ENCODE data around the gene LIN28B.

Gene LIN28B

GRCh38 chr6:105112577-105112976, 155.7 kb downstream of the LIN28B start:
- DNase-seq: no peak

GRCh38 chr6:105113422-105113821, 156.5 kb downstream of the LIN28B start:
- ATAC-seq (ENCODE audit: insufficient read depth, low read depth): no peak
- no peaks in the 10 kb centered on the region for H4K20me1 ChIP-seq (ENCODE audit: insufficient read depth, low read length)

More at GRCh38 chr6:105112577-105112976, 155.7 kb downstream of the LIN28B start:
- Histone ChIP-seq H3K4me2 (ENCODE audit: insufficient read depth, low read length) (no peak overlapping the region), H3K36me3 (ENCODE audit: insufficient read depth, low read length) (no peaks in the 10 kb centered on the region), H3K4me3 (ENCODE audit: low read depth in 1 of 2, low read length in 2 of 2) (no peak overlapping the region), H3K27ac (ENCODE audit: low read length) (no peak overlapping the region), H3K4me1 (ENCODE audit: insufficient read depth, low read length) (no peaks in the 10 kb centered on the region), H4K20me1 (ENCODE audit: insufficient read depth, low read length) (no peaks in the 10 kb centered on the region), H3K27me3 (ENCODE audit: insufficient read depth, low read length, poor library complexity) (no peaks in the 10 kb centered on the region), H3K9me3 (ENCODE audit: insufficient read depth, low read length, severe bottlenecking) (no peaks in the 10 kb centered on the region), H3K79me2 (ENCODE audit: insufficient read depth, low read length) (no peaks in the 10 kb centered on the region), H2AFZ (ENCODE audit: low read depth, low read length) (no peak overlapping the region), H3K9ac (ENCODE audit: low read depth, low read length) (no peak overlapping the region)
- ATAC-seq (ENCODE audit: insufficient read depth, low read depth): no peak
- TF ChIP-seq EZH2 (IDR thresholded peaks at IDR 0.05; ENCODE audit: borderline replicate concordance, low read depth, low read length, severe bottlenecking) (no peak), CTCF (IDR thresholded peaks at IDR 0.05; ENCODE audit: borderline replicate concordance, extremely low read depth, low read length, poor library complexity, severe bottlenecking) (no peak)

GRCh38 chr6:105116150-105116549, 159.2 kb downstream of the LIN28B start:
- H3K9me3 ChIP-seq (ENCODE audit: insufficient read depth, low read length, severe bottlenecking): no peaks in the 10 kb centered on the region
- ATAC-seq (ENCODE audit: insufficient read depth, low read depth): no peak
- no peaks in the 10 kb centered on the region for H4K20me1 ChIP-seq (ENCODE audit: insufficient read depth, low read length)
- no peak for DNase-seq
- H3K4me1 ChIP-seq (ENCODE audit: insufficient read depth, low read length): no peaks in the 10 kb centered on the region
- H3K27ac ChIP-seq (ENCODE audit: low read length): no peak overlapping the region
- H2AFZ ChIP-seq (ENCODE audit: low read depth, low read length): no peak overlapping the region; the same call in 1 of the 2 replicates
- no peak overlapping the region for H3K4me3 ChIP-seq (ENCODE audit: low read depth in 1 of 2, low read length in 2 of 2)
- H3K36me3 ChIP-seq (ENCODE audit: insufficient read depth, low read length): no peaks in the 10 kb centered on the region
- H3K9ac ChIP-seq (ENCODE audit: low read depth, low read length): no peak overlapping the region
- no peak overlapping the region for H3K4me2 ChIP-seq (ENCODE audit: insufficient read depth, low read length)
- no peaks in the 10 kb centered on the region for H3K27me3 ChIP-seq (ENCODE audit: insufficient read depth, low read length, poor library complexity)
- TF ChIP-seq EZH2 (IDR thresholded peaks at IDR 0.05; ENCODE audit: borderline replicate concordance, low read depth, low read length, severe bottlenecking): no peak
- H3K79me2 ChIP-seq (ENCODE audit: insufficient read depth, low read length): no peaks in the 10 kb centered on the region

More at GRCh38 chr6:105113422-105113821, 156.5 kb downstream of the LIN28B start:
- Histone ChIP-seq H3K4me3 (ENCODE audit: low read depth in 1 of 2, low read length in 2 of 2) (no peak overlapping the region), H3K27me3 (ENCODE audit: insufficient read depth, low read length, poor library complexity) (no peaks in the 10 kb centered on the region), H3K4me1 (ENCODE audit: insufficient read depth, low read length) (no peaks in the 10 kb centered on the region), H3K4me2 (ENCODE audit: insufficient read depth, low read length) (no peak overlapping the region), H3K9ac (ENCODE audit: low read depth, low read length) (no peak overlapping the region), H3K9me3 (ENCODE audit: insufficient read depth, low read length, severe bottlenecking) (no peaks in the 10 kb centered on the region), H3K27ac (ENCODE audit: low read length) (no peak overlapping the region), H3K79me2 (ENCODE audit: insufficient read depth, low read length) (no peaks in the 10 kb centered on the region), H2AFZ (ENCODE audit: low read depth, low read length) (no peak overlapping the region), H3K36me3 (ENCODE audit: insufficient read depth, low read length) (no peaks in the 10 kb centered on the region)
- no peak for TF ChIP-seq CTCF (IDR thresholded peaks at IDR 0.05; ENCODE audit: borderline replicate concordance, extremely low read depth, low read length, poor library complexity, severe bottlenecking)
- TF ChIP-seq EZH2 (IDR thresholded peaks at IDR 0.05; ENCODE audit: borderline replicate concordance, low read depth, low read length, severe bottlenecking): no peak
- DNase-seq: no peak

- H3K4me2 ChIP-seq (ENCODE audit: insufficient read depth, low read length): no peak overlapping the region
- H3K4me3 ChIP-seq (ENCODE audit: low read depth in 1 of 2, low read length in 2 of 2): no peak overlapping the region
- ATAC-seq (ENCODE audit: insufficient read depth, low read depth): no peak
- no peaks in the 10 kb centered on the region for H3K36me3 ChIP-seq (ENCODE audit: insufficient read depth, low read length)
- DNase-seq: no peak
- H3K79me2 ChIP-seq (ENCODE audit: insufficient read depth, low read length): no peaks in the 10 kb centered on the region
- H4K20me1 ChIP-seq (ENCODE audit: insufficient read depth, low read length): no peaks in the 10 kb centered on the region
- H3K27me3 ChIP-seq (ENCODE audit: insufficient read depth, low read length, poor library complexity): no peaks in the 10 kb centered on the region
- no peak overlapping the region for H3K9ac ChIP-seq (ENCODE audit: low read depth, low read length)
- H2AFZ ChIP-seq (ENCODE audit: low read depth, low read length): no peak overlapping the region
- TF ChIP-seq EZH2 (IDR thresholded peaks at IDR 0.05; ENCODE audit: borderline replicate concordance, low read depth, low read length, severe bottlenecking) (no peak), CTCF (IDR thresholded peaks at IDR 0.05; ENCODE audit: borderline replicate concordance, extremely low read depth, low read length, poor library complexity, severe bottlenecking) (no peak)
- H3K27ac ChIP-seq (ENCODE audit: low read length): no peak overlapping the region
- H3K9me3 ChIP-seq (ENCODE audit: insufficient read depth, low read length, severe bottlenecking): no peaks in the 10 kb centered on the region
- H3K4me1 ChIP-seq (ENCODE audit: insufficient read depth, low read length): no peaks in the 10 kb centered on the region
These were observed 163.7 kb downstream of the LIN28B start for GRCh38 chr6:105120570-105120969.

Data from DND-41 (cell line).